GM21515 (cell line): ENCODE results near the gene PCSK7.
"Not testable (repeated sequence)": the region's sequence is repeated elsewhere in the genome, so short reads cannot be mapped to it uniquely, and the experiment has no call there.

Experiments
- ATAC-seq: cut with Tn5 transposase; IDR thresholded peaks from one replicate; pipeline ENCODE4 v1.9.1; 2021; ENCODE audit not compliant: unreplicated experiment

Gene PCSK7

GRCh38 chr11:117183724-117184349 lies 48.0 kb downstream of the PCSK7 start:
- no peak for ATAC-seq

DNA sequence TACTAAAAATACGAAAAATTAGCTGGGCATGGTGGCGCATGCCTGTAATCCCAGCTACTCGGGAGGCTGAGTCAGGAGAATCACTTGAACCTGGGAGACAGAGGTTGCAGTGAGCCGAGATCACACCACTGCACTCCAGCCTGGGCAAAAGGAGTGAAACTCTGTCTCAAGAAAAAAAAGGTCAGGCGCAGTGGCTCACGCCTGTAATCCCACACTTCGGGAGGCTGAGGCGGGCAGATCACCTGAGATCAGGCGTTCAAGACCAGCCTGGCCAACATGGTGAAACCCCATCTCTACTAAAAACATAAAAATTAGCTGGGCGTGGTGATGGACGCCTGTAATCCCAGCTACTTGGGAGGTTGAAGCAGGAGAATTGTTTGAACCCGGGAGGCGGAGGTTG lies 48.7 kb downstream of the PCSK7 start:
- ATAC-seq = not testable (repeated sequence)

- ATAC-seq = no peak
Measured at GRCh38 chr11:117182551-117182935, 49.3 kb downstream of the PCSK7 start.

DNA sequence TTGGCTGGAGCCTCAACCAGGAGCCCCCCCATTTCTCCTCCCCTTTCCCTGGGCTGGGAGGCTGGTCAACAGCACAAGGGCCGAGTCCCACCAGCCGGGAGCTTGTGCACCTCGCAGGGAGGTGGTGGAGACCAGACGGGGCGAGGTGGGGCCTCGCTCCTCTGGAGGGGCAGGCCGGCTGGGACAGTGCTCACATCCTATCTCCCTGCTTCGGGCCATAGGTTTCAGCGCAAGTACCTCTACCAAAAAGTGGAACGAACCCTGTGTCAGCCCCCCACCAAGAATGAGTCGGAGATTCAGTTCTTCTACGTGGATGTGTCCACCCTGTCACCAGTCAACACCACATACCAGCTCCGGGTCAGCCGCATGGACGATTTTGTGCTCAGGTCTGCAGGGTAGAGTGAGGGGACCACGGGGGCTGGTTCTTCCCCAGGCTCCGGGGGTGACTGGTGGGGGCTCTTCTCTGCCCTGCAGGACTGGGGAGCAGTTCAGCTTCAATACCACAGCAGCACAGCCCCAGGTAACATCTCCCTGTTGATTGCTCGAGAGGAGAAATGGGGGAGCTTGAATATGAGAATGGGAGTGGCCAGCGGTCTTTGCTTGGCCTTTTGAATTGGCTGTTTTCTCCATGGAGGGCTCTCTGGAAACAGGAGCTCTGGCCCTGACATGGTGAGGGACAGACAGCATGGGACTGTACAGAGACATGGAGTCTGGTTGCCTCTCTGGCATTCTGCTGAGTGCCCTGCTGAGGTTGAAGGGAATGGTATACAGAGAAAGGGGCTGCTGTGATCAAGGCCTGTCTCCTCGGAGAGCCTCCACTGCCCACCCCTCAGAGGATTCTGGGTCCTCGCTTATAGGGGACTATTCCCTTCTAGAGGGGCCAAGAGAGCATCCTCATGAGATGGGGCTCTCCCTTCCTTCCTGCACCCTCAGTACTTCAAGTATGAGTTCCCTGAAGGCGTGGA lies 50.0 kb downstream of the PCSK7 start:
- no peak for ATAC-seq

DNA sequence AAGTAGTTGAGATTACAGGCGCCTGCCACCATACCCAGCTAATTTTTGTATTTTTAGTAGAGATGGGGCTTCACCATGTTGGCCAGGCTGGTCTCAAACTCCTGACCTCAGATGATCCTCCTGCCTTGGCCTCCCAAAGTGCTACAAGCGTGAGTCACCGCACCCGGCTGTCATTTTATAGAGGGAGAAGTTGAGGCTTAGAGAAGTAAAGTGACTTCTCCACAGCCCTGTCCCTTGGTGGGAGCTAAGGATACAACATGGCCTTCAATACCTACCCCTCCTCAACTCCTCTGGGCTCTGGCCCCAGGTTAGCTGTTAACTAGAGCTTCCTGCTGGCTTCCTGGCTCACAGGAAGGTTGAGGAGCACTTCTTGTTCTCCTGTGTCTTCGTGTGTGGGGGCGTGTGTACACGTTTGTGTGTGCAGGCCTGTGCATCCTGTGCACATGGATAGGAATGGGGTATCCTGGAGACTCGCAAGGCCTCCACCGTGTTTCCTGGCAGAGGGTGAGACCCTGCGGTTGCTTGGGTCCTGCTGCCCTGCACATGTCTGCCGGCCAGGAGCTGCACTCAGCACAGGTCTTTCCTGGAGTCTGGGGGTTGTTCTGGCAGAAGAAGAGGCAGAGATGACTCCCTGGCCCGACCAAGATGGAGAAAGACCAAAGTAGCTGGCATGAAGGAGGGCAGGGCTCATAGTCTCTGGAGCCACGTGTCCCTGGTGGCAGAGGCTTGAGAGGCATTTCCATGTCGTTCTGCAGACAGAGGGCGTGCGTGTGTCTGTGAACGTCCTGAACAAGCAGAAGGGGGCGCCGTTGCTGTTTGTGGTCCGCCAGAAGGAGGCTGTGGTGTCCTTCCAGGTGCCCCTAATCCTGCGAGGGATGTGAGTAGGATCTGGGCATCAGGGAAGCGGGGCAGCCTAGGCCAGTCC lies 51.0 kb downstream of the PCSK7 start:
- no peak for ATAC-seq

- no peak for ATAC-seq
Measured at GRCh38 chr11:117180020-117180419, 51.9 kb downstream of the PCSK7 start.

DNA sequence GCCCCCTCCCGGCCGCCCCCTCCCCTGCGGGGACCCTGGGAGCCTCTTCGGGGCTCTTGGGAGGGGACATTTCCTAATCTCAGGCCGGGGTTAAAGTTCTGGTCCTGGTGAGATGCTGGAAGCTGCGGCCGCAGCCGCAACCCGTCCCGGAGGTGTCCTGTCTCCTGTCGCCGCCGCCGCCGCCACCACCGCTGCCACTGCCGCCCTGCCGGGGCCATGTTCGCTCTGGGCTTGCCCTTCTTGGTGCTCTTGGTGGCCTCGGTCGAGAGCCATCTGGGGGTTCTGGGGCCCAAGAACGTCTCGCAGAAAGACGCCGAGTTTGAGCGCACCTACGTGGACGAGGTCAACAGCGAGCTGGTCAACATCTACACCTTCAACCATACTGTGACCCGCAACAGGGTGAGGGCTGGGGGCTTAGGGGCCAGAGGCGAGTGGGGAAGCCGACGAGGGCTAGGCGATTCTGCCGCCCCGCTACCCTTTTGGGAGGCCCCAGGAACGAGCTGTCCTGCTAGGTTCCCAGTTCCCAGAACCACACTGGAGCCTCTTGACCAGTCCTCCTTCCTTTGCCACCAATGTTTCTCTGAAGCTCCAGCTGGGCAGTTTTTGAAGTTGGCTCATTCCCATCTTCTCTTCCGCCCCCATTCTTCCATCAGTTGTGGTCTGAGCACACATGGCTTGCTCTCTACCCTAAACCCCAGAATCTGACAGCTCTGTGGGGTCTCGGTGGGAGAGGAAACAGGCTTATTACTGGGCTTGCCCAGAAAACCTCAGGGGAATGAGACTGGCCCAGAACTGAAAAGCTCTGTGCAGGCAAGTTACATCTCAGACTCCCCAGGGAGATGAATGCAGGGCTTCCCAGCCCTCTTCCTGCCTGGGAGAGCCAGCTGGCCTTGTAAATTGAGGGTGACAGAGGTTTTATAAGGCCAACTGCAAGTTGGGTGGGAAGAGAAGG lies 52.5 kb downstream of the PCSK7 start:
- peak; percentile 28 for ATAC-seq

GRCh38 chr11:117178210-117179034 lies 53.5 kb downstream of the PCSK7 start, which contains the start of gene SIDT2:
TSS of gene SIDT2 (plus strand) at chr11:117178743. CDS start at chr11:117179264, 521 bp downstream.
- ATAC-seq = peak; percentile 96

GRCh38 chr11:117177534-117178209 lies 54.2 kb downstream of the PCSK7 start:
- ATAC-seq = no peak

- ATAC-seq = no peak
Measured at GRCh38 chr11:117176186-117176585, 55.7 kb downstream of the PCSK7 start.

GRCh38 chr11:117175781-117176180 lies 56.1 kb downstream of the PCSK7 start:
- ATAC-seq = no peak

DNA sequence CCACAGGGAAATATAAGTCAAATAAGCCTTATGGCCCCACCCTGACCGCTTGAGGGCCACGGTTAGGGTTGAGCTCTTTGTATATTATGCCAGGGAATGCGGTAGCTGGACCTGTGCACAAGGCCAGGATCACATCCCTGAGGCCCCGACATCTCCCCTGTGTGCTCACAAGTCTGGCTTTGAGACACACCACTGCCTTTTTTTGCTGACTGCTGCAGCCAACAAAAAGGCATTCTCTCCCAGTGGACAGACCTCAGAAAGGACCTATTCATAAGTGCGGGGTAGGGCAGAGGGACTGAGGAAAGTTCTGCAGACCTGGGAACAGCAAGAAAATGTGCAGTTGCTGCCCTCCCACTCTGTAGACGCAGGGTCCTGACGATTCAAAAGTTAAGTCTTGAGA lies 56.8 kb downstream of the PCSK7 start:
- no peak for ATAC-seq

- no peak for ATAC-seq
Measured at GRCh38 chr11:117172724-117173421, 59.0 kb downstream of the PCSK7 start.

- ATAC-seq = no peak
Measured at GRCh38 chr11:117171404-117172061, 60.3 kb downstream of the PCSK7 start.

GRCh38 chr11:117171007-117171403 lies 60.9 kb downstream of the PCSK7 start:
- ATAC-seq = no peak

DNA sequence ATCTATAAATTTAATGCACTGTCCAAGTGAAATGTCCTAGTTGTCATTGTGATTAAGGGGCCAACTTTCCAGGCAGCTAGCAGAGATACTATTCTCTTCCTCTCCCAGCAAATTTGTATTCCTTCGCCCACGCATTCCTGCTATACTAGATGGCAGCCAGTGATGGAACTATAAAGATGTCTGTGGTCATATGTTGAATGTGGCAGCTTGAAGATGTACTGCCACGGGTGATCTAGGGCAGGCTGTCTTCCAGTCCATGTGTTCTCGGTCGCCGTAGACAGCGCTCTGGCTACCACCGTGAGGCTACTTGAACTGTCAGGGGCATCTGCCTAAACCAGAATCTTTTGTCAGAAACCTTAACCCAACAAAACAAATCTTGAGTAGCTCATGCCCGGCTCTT lies 61.7 kb downstream of the PCSK7 start:
- no peak for ATAC-seq

GRCh38 chr11:117169736-117170135 lies 62.1 kb downstream of the PCSK7 start:
- no peak for ATAC-seq
